Left ventricle myocardium inferior (tissue), 1 donor: ENCODE results near the gene MOSPD3. TPM values are rescaled to one million over a fixed set of nuclear protein-coding genes. Genes with fewer than 3 reads are reported as not detected.

Experiments used
- DNase-seq: peaks from one replicate; pipeline ENCODE4 v3.0.0-alpha.2; 2020
- H3K27ac ChIP-seq: fragments of 200-600 bp; replicated peaks from 2 replicates; pipeline ENCODE4 v1.8.0; 2021
- H3K27me3 ChIP-seq: fragments of 200-600 bp; 2 replicates; pipeline ENCODE4 v1.8.0; 2021; ENCODE audit warnings: low read depth
- H3K36me3 ChIP-seq: fragments of 200-600 bp; 2 replicates; pipeline ENCODE4 v1.8.0; 2021
- H3K4me1 ChIP-seq: fragments of 200-600 bp; 2 replicates; pipeline ENCODE4 v1.8.0; 2021
- H3K4me3 ChIP-seq: fragments of 200-600 bp; 2 replicates; pipeline ENCODE4 v1.8.0; 2021; ENCODE audit warnings: mild to moderate bottlenecking, moderate library complexity
- H3K9me3 ChIP-seq: fragments of 200-600 bp; replicated peaks from 2 replicates; pipeline ENCODE4 v1.8.0; 2021
- intact Hi-C: fragments of 100-400 bp; cut with micrococcal nuclease; formaldehyde crosslinking; loops from one replicate; pipeline ENCODE4 v1.11.0; 2022
- total RNA-seq: library from RNA; stranded (reverse); fragmentation: NEBNext Ultra II Directional; extraction: Animal tissue kit (Norgen Biotek cat#: 25700); gene quantifications from one replicate; pipeline ENCODE4 v1.2.1, GENCODE V29; 2021
- TF ChIP-seq, protein P1 (sequence below): fragments of 200-600 bp; IDR thresholded peaks from 2 replicates; pipeline ENCODE4 v1.8.0; 2021; ENCODE audit warnings: antibody characterized with exemption, mild to moderate bottlenecking, borderline replicate concordance
- donor health status: DM: no; HTN: yes; CAD: no; lungs with severe emphysema.

The MOSPD3 gene
- total RNA-seq, 1 donor from 2014 or later, result 10.2 TPM

- Histone ChIP-seq H3K9me3 (no peaks in the 10 kb centered on the region), H3K4me3 (peak within 1 kb of the TSS; percentile 100), H3K36me3 (peaks cover 20% of the 10 kb centered on the region), H3K4me1 (peaks cover 64% of the 10 kb centered on the region), H3K27me3 (no peaks in the 10 kb centered on the region), H3K27ac (peak within 1 kb of the TSS; percentile 98)
- TF ChIP-seq, protein P1, sequence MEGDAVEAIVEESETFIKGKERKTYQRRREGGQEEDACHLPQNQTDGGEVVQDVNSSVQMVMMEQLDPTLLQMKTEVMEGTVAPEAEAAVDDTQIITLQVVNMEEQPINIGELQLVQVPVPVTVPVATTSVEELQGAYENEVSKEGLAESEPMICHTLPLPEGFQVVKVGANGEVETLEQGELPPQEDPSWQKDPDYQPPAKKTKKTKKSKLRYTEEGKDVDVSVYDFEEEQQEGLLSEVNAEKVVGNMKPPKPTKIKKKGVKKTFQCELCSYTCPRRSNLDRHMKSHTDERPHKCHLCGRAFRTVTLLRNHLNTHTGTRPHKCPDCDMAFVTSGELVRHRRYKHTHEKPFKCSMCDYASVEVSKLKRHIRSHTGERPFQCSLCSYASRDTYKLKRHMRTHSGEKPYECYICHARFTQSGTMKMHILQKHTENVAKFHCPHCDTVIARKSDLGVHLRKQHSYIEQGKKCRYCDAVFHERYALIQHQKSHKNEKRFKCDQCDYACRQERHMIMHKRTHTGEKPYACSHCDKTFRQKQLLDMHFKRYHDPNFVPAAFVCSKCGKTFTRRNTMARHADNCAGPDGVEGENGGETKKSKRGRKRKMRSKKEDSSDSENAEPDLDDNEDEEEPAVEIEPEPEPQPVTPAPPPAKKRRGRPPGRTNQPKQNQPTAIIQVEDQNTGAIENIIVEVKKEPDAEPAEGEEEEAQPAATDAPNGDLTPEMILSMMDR, result no peak
- DNase-seq, result no peak
- intact Hi-C loops, result loop anchor here (10.0 kb wide), 1 partner anchor 109 kb away; the partner anchor contains the start of gene GIGYF1
Measured at GRCh38 chr7:100585511-100586265, 26.7 kb upstream of the MOSPD3 start, which contains the start of gene LRCH4. LRCH4 (minus strand) TSS chr7:100586129; CDS start chr7:100586100, 29 bp downstream.

DNA sequence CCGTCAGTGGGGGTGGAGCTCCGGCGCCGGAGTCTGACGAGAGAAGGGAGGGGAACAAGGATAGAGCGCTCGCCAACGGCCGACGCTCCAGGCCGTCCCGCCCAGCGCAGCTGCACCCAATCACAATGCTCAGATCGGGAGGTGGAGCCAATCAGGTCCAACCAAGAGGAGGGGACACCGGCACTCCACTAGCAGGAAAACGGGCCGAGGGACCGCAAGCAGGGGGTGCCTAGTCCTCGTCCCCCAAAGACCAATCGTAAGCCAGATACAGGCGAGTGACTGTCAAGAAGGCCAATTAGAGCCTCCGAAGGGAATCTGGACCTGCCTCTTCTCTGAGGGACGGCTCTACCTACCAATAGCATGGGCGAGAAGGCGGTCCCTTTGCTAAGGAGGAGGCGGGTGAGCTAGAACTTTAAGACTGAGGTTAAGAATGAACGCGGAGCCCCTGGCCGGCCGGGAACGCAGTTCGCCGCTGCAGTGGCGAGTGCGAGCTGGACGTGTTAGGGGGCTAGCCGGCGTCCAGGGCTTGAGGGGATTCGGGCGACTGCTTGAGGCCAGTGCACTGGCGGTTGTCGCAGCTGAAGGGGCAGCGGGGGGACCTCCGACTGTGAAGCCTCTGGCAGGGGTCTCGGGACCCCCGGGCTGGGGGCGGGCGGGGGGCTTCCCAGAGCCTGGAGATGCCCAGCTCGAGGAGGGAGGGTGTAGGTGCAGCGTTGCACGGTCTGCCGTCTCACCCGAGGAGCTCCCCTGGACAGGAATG is 25.9 kb upstream of the MOSPD3 start, which contains the start of gene FBXO24:
TSS of gene FBXO24 (plus strand) at position 63 of the 760 bp plus-strand sequence. CDS start at position 361, 298 bp downstream.
- peak within 1 kb of the TSS; percentile 100 for H3K4me3 ChIP-seq
- DNase-seq, result peak; percentile 100
- peaks cover 12% of the 10 kb centered on the region for H3K36me3 ChIP-seq
- TF ChIP-seq, protein P1, result no peak
- peaks cover 65% of the 10 kb centered on the region for H3K4me1 ChIP-seq
- no peaks in the 10 kb centered on the region for H3K27me3 ChIP-seq
- no peaks in the 10 kb centered on the region for H3K9me3 ChIP-seq
- H3K27ac ChIP-seq, result peak within 1 kb of the TSS; percentile 98
- intact Hi-C loops, result loop anchor here (10.0 kb wide), 1 partner anchor 108 kb away; the partner anchor contains the start of gene GIGYF1

DNA sequence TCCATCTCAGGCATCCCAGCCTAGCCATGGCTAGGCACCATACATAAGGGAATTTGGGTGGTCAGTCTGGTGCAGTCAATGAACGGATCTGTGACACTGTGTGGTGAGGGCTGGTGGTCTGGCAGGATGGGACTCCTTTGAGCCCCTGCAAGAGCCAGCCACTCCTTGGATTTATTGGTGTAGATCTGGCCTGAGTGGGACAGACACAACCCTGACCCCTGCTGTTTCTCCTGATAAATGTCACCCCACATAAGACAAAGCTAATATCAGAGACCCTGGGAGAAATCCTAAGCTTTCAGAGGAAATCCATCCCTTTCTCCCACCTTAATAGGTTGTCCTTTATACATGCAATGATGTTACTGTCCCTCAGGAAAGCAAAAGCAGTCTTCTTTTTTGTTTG is 23.9 kb upstream of the MOSPD3 start:
- H3K27ac ChIP-seq, result no peak overlapping the region
- H3K27me3 ChIP-seq, result no peaks in the 10 kb centered on the region
- DNase-seq, result no peak
- intact Hi-C loops, result loop anchor here (10.0 kb wide), 1 partner anchor 106 kb away; the partner anchor contains the start of gene GIGYF1
- peaks cover 45% of the 10 kb centered on the region for H3K4me1 ChIP-seq
- TF ChIP-seq, protein P1, result peak; percentile 40
- no peaks in the 10 kb centered on the region for H3K36me3 ChIP-seq
- H3K4me3 ChIP-seq, result no peak overlapping the region
- H3K9me3 ChIP-seq, result no peaks in the 10 kb centered on the region

GRCh38 chr7:100589341-100589947 is 22.9 kb upstream of the MOSPD3 start:
- H3K4me3 ChIP-seq, result peak overlapping the region; percentile 56
- intact Hi-C loops, result loop anchor here (10.0 kb wide), 1 partner anchor 105 kb away; the partner anchor contains the start of gene GIGYF1
- H3K27me3 ChIP-seq, result no peaks in the 10 kb centered on the region
- peaks cover 35% of the 10 kb centered on the region for H3K4me1 ChIP-seq
- DNase-seq, result no peak
- no peaks in the 10 kb centered on the region for H3K9me3 ChIP-seq
- TF ChIP-seq, protein P1, result no peak
- H3K36me3 ChIP-seq, result no peaks in the 10 kb centered on the region
- H3K27ac ChIP-seq, result peak overlapping the region; percentile 80
